GM21515 (cell line): ENCODE measurements around the gene WDR18.

Experiments used
- ATAC-seq: cut with Tn5 transposase; IDR thresholded peaks from one replicate; pipeline ENCODE4 v1.9.1; 2021; ENCODE audit not compliant: unreplicated experiment

WDR18 gene

GRCh38 chr19:1006711-1007398 is 22.7 kb downstream of the WDR18 start:
- ATAC-seq = no peak

DNA sequence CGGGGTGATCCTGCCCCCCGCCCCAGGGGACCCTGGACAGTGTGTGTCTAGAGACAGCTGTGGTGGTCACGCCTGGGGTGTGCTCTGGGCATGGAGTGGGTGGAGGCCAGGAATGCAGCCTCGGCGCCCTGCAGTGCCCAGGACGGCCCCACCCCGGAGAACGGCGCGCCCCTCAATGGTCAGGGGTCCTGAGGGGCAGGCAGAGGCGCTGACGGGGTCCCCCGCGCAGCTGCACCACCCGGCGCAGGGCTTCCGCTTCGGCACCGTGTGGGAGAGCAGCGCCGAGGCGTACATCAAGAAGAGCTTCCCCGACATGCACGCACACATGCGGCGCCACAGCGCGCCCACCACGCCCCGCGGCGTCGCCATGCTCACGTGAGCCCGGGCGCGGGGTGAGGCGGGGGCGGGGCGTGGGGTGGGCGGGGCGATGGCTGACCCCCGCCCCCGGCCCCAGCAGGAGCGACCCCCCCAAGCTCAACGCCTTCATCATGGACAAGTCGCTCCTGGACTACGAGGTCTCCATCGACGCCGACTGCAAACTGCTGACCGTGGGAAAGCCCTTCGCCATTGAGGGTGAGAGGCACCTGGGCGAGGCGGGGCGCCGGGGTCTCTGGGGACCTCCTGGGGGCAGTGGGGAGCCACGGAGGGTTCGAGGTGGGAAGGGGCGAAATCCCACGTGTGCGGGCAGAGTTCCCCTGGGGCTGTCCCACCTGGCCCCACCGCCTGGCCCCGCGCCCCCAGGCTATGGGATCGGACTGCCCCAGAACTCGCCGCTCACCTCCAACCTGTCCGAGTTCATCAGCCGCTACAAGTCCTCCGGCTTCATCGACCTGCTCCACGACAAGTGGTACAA is 23.5 kb downstream of the WDR18 start:
- ATAC-seq = no peak

GRCh38 chr19:1008268-1009040 is 24.3 kb downstream of the WDR18 start:
- ATAC-seq = no peak

DNA sequence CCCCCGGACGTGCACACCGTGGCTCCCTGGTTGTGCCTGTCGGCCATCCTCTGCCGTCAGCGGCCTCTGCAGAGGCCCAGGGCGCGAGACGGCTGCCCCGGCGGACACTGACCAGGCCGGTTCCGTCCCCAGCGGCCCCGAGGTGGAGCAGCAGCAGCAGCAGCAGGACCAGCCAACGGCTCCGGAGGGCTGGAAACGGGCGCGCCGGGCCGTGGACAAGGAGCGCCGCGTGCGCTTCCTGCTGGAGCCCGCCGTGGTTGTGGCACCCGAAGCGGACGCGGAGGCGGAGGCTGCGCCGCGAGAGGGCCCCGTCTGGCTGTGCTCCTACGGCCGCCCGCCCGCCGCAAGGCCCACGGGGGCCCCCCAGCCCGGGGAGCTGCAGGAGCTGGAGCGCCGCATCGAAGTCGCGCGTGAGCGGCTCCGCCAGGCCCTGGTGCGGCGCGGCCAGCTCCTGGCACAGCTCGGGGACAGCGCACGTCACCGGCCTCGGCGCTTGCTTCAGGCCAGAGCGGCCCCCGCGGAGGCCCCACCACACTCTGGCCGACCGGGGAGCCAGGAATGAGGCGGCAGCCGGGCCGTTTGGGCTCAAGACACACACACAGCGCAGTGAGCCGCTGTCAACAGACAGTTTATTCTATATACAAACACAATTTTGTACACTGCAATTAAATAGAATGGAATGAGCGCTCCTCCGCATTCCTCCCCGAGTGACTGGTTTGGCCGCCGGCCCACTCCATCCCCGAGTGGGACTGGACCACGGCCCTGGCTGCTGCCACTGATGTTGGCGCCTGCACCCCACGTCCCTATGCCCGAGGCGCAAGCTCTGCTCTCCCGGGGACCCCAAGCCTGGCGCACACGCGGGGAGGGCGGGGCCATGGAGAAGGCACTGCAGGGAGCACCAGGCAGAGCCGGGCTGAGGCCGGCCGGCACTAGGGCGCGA is 25.2 kb downstream of the WDR18 start:
- no peak for ATAC-seq

DNA sequence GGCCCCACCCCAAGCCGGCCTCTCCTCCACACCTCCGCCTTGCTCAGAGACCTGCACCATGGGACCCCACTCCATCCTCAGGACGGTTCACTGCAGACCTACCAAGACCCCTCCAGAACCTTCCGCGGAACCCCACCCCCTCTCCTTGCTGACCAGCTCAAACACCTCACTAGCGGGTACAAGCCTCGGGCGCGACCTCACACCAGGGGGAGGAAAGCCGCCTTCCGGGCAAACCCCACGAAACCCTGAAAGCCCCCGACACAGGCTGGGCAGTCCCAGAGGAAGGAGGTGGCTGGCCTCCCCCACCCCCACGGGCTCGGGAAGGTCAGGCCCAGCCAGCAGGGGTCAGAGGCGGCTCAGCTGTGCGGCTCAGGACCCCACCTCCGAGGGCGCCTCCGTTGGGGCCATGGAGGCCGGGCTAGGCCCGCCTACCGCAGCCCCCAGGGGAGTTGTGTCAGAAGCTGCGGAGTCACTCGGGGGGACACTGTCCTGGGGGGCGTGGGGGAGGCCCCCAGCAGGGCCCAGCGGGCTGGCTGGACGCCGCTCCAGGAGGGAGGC is 25.9 kb downstream of the WDR18 start:
- ATAC-seq = no peak

DNA sequence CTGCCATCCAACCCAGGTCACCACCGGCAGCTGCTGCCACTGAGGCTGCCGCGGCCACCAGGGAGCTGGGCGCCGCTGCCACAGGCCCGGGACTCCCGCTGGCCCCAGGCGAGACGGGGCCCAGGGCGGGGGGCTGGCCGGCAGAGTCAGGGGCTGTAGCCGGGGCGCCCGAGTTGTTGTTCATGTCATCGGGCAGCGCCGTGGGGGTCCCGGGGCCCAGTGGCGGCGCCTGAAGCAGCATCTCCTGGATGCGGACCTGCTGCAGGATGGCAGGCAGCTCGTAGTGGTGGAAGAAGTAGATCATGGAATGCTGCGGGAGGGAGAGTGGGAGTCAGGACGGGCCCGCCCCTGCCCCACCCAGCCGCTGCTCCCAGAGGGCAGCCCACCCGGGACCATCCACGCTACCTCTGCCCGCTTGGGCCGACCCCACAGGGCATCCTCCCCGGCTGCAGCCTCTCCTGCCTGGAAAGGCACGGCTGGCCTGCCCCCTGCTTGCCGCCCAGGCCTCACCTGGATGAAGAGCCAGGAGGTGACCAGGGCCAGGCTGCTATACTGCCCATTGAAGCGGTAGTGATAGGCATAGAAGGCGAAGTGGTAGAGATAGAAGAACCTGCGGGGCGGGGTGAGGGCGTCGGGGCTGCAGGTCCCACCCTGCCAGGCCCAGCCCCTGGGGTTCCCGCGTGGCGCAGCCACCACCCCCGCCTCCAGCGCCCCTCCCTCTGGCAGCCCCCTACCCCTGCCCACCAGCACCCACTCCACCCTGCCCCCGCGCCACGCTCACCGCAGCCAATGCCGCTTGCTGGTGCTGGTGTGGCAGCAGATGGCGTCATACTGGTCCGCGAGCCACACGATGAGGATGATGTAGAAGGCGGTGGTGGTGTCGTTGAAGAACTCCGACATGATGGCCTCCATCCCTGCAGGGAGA is 26.7 kb downstream of the WDR18 start:
- ATAC-seq = no peak

DNA sequence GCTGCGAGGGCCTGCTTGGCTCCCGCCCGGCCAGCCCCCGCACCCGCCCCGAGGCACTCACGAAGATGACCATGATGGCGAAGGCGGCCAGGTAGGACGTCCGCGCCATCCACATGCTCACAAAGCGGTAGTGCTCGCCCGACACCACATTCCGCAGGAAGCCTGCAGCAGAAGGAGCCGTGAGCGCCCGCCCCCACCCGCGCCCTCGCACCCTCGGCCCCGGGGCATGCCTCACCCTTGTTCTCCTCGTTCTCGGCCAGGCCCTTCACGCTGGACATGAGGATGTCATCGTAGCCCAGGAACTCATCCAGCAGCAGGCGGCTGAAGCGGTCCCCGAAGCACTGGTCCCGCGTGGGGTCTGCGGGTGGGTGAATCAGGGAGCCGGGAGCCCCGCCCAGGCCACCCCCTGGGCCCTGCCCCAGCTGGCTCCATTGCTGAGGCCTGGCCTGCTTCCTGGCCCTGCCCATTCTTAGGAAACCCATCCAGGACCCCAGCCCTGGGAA is 27.7 kb downstream of the WDR18 start:
- ATAC-seq = no peak

- no peak for ATAC-seq
These were observed 28.2 kb downstream of the WDR18 start for GRCh38 chr19:1012334-1012733.

DNA sequence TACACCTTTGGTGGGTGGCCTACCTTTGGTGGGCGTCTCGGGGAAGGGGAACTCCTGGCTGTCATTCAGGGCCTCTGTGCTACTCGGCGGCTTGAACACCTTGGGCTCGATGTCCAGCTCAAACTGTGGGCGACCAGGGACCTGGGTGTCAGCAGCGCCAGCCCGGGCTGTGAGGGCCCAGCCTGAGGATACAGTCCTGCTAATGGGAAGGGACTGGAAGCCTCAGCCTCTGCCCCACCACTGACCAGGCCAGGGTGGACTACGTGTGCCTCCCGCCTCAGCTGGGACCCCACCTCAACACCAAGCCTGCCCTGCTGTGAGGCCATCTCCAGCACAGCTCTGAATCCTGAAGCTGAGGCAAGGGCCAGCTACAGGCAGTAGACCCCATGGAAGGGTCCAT is 29.1 kb downstream of the WDR18 start:
- no peak for ATAC-seq

DNA sequence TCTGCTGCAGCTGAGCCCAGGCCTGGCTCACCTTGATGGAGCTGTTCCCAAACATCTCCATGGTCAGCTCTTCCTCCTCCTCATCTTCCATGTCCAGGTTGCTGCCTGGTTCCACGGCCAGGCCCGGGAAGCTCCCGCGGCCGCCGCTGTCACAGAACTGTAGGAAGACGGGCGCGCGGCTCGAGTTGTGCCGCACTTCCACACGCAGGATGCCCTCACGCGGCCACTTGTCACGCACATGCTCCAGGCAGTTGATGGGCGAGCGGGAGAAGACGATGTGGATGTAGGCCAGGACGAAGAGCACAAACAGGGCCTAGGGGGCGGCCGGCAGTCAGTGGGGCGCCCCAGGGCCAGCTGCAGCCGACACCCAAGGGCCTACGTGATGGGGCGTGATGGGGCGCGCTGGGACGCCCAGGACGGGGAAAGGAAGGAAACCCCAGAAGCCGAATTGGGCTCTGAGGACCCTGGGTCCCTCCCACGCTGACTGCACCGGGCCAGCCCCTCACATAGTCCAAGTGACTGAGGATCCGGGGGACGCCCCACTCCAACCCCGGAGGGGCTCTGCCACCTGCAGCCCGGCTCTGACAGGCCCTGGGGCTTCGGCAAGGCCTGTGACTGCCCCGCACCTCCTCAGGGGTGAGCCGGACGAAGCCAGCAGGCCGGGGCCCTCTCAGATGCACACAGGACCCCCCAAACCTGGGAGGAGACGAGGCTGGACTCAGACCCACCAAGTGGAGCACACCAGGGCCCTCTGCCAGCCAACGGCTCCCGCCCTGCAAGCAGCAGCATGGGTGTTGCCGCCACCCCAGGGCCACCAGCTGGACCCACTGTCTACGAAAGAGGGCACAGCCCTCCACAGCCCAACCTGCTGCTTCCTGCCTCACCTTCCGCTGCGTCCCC is 30.3 kb downstream of the WDR18 start:
- ATAC-seq = no peak

- no peak for ATAC-seq
These were observed 31.1 kb downstream of the WDR18 start for GRCh38 chr19:1015061-1015781.

DNA sequence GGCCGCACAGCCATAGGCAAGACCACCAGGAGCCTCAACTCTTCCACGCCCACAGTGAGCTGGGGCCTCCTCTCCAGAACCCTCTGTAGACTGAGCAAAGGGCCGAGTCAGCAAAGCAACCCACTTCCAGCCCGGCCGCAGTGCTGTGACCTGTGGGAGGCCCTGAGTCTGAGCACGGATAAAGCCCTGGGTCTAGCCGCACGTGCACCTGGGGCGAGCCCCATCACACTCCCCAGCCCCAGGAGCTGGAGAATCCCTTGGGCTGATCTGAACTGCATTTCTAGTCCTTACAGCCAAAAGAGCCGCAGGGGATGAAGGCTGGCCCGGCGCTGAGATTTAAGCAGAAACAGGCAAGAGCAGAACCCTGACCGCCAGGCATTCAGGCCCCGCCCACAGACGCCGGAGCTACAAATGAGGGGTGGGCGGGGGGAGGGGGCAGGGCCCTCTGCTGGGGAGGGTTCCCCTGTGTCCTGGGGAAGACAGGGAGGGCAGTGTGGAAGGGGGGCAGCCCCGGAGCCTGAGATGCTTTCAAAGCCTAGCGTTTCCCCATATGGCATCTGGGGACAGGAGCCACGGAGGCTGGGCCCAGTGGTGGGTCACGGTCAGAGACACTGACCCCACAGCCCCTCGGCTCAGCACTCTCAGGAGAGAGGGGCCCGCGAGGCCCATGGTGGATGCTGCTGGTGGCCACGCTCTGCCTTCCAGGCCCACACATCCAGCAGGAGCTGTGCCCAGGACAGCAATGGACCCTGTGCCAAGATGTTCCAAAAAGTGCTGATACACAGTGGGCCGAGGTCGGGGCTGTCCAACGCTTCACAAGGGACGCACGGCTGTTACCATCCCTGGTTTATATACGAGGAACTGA is 31.9 kb downstream of the WDR18 start:
- ATAC-seq = no peak

DNA sequence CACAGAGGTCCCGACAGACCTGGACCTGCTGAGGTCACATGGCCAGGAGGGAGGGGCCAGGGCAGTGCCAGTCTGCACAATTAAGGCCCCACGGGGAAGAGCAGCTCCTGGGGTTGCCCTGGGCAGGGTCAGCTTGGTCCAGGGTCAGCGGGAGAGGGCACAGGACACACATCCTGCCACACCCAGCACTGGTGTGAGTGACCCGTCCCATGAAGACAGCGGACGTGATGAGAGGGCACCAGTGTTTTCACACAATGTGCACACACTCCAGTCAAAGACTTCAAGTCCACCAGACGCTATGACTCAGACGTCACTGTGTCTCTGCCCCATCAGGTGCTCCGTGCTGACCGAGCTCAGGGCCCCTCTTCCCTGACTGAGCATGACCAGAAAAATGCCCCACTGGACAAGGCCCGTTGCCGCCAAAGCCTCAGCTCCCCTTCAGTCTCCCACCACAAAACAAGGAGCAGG is 32.5 kb downstream of the WDR18 start:
- ATAC-seq = no peak

- no peak for ATAC-seq
These were observed 33.2 kb downstream of the WDR18 start for GRCh38 chr19:1017115-1017905.

DNA sequence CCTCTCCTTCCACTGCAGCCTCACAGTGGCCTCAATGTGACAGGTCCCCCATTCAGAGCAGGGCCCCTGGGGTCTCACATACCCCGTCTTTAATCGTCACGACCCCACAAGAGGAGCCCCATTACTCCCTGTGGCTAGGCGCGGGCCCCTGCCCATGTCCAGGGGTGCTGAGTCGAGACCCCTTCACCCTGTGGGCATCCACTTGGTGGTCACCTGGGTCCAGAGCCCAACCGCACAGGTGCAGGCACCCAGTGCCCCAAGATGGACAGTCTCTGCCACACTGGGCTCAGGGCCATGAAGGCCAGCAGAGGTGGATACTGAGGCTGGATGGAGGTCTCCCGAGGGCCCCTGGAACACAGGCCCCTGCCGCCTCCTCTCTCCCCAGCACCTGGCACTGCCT is 33.8 kb downstream of the WDR18 start:
- ATAC-seq = no peak

DNA sequence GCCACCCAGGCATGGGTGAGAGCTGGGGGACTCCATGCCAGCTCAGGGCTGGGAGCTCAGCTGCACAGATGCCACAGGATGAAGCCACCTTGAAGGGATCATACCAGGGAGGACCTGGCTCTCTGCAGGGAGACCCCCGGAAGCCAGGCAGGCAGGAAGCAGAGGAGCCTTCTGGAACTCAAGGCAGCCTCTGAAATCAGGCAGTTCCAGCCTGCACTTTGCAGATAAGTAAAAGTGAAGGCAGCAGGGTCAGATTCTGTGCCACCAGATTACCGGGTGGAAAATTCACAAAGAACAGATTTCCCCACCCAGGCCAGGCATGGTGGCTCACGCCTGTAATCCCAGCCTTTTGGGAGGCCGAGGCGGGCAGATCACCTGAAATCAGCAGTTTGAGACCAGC is 34.2 kb downstream of the WDR18 start:
- ATAC-seq = no peak
